WTC11 (cell line): ENCODE results near the gene RABGAP1. TPM values are rescaled to one million over a fixed set of nuclear protein-coding genes. Genes with fewer than 3 reads are reported as not detected.

Source experiments
- ATAC-seq: fragments of 200-7000 bp; cut with Tn5 transposase; 2 replicates; pipeline ENCODE4 v1.10.0; 2021; ENCODE audit warnings: mild to moderate bottlenecking, moderate library complexity
- CTCF ChIA-PET: fragments of 300-600 bp; sonication (Branson Sonifier 250); formaldehyde crosslinking; loops from one replicate; lab custom pipeline; 2021; ENCODE audit warnings: antibody characterized with exemption; lab: Charles Lee
- POLR2A ChIA-PET: fragments of 350-600 bp; sonication (Branson Sonifier 250); formaldehyde crosslinking; loops from one replicate; lab custom pipeline; 2021; ENCODE audit warnings: antibody characterized with exemption; lab: Charles Lee
- DNase-seq: peaks from one replicate; pipeline ENCODE4 v3.0.0; 2021; ENCODE audit warnings: low spot score
- H3K27ac Mint-ChIP-seq: 2 replicates; pipeline ENCODE4 v1.8.0; 2021; ENCODE audit warnings: mixed read lengths
- H3K27me3 Mint-ChIP-seq: 2 replicates; pipeline ENCODE4 v1.8.0; 2021; ENCODE audit warnings: low read depth, mild to moderate bottlenecking, moderate library complexity, mixed read lengths
- H3K36me3 Mint-ChIP-seq: 2 replicates; pipeline ENCODE4 v1.8.0; 2021; ENCODE audit warnings: mixed read lengths
- H3K4me1 Mint-ChIP-seq: 2 replicates; pipeline ENCODE4 v1.8.0; 2022; ENCODE audit warnings: mixed read lengths
- H3K4me3 Mint-ChIP-seq: 2 replicates; pipeline ENCODE4 v1.8.0; 2021; ENCODE audit warnings: mild to moderate bottlenecking, moderate library complexity, mixed read lengths
- H3K9me3 Mint-ChIP-seq: 2 replicates; pipeline ENCODE4 v1.8.0; 2021; ENCODE audit warnings: mixed read lengths
- ELF4 ChIP-seq: sonication (generic); formaldehyde crosslinking; IDR thresholded peaks from 2 replicates; pipeline ENCODE4 v1.8.1; 2022; ENCODE audit warnings: low read depth, mild to moderate bottlenecking, moderate library complexity, missing genetic modification reagents
- FOXJ3 ChIP-seq: sonication (generic); formaldehyde crosslinking; IDR thresholded peaks from 2 replicates; pipeline ENCODE4 v1.9.0; 2021; ENCODE audit warnings: missing genetic modification reagents, mild to moderate bottlenecking, borderline replicate concordance
- FOXK1 ChIP-seq: sonication (generic); formaldehyde crosslinking; IDR thresholded peaks from 2 replicates; pipeline ENCODE4 v1.8.0; 2022; ENCODE audit warnings: mild to moderate bottlenecking, moderate library complexity, missing genetic modification reagents
- SOX15 ChIP-seq: fragments of 250-450 bp; sonication (Bioruptor Pico); IDR thresholded peaks from 2 replicates; pipeline ENCODE4 v1.9.0; 2021; ENCODE audit warnings: mild to moderate bottlenecking
- TCF7 ChIP-seq: sonication (generic); formaldehyde crosslinking; IDR thresholded peaks from 2 replicates; pipeline ENCODE4 v1.8.0; 2022; ENCODE audit warnings: mild to moderate bottlenecking, low read depth, missing genetic modification reagents, moderate library complexity
- ZNF263 ChIP-seq: sonication (generic); formaldehyde crosslinking; IDR thresholded peaks from 2 replicates; pipeline ENCODE4 v1.8.1; 2022; ENCODE audit warnings: low read depth, mild to moderate bottlenecking, moderate library complexity, missing genetic modification reagents
- ZNF396 ChIP-seq: fragments of 250-450 bp; sonication (Bioruptor Pico); IDR thresholded peaks from 2 replicates; pipeline ENCODE4 v1.8.0; 2021; ENCODE audit warnings: mild to moderate bottlenecking, moderate library complexity, borderline replicate concordance
- total RNA-seq: library from RNA; stranded (reverse); gene quantifications from 3 replicates; pipeline ENCODE4 v1.2.3, GENCODE V29; 2021
- TF ChIP-seq, protein P1 (sequence below): sonication (generic); formaldehyde crosslinking; IDR thresholded peaks from 2 replicates; pipeline ENCODE4 v1.8.1; 2023; ENCODE audit warnings: mild to moderate bottlenecking, missing genetic modification reagents
- TF ChIP-seq, protein P2 (sequence below): sonication (generic); formaldehyde crosslinking; IDR thresholded peaks from 2 replicates; pipeline ENCODE4 v1.8.0; 2023; ENCODE audit warnings: missing genetic modification reagents, mild to moderate bottlenecking, borderline replicate concordance
- TF ChIP-seq, protein P3 (sequence below): sonication (generic); formaldehyde crosslinking; IDR thresholded peaks from 2 replicates; pipeline ENCODE4 v1.8.0; 2022; ENCODE audit warnings: mild to moderate bottlenecking, missing genetic modification reagents
- TF ChIP-seq, protein P4 (sequence below): fragments of 250-450 bp; sonication (Bioruptor Pico); IDR thresholded peaks from 2 replicates; pipeline ENCODE4 v1.8.0; 2021; ENCODE audit warnings: mild to moderate bottlenecking
- TF ChIP-seq, protein P5 (sequence below): sonication (generic); formaldehyde crosslinking; IDR thresholded peaks from 2 replicates; pipeline ENCODE4 v1.8.0; 2022; ENCODE audit warnings: missing genetic modification reagents
- TF ChIP-seq, protein P6 (sequence below): sonication (generic); formaldehyde crosslinking; IDR thresholded peaks from 2 replicates; pipeline ENCODE4 v1.8.0; 2022; ENCODE audit warnings: mild to moderate bottlenecking, missing genetic modification reagents
- TF ChIP-seq, protein P7 (sequence below): sonication (generic); formaldehyde crosslinking; conservative IDR thresholded peaks from 2 replicates; pipeline ENCODE4 v1.8.1; 2023; ENCODE audit warnings: mild to moderate bottlenecking, low read depth, missing genetic modification reagents, moderate library complexity
- TF ChIP-seq, protein P8 (sequence below): sonication (generic); formaldehyde crosslinking; IDR thresholded peaks from 2 replicates; pipeline ENCODE4 v1.8.1; 2022; ENCODE audit warnings: missing genetic modification reagents, borderline replicate concordance
- TF ChIP-seq, protein P9 (sequence below): sonication (generic); formaldehyde crosslinking; IDR thresholded peaks from 2 replicates; pipeline ENCODE4 v1.8.0; 2023; ENCODE audit warnings: missing genetic modification reagents

The RABGAP1 gene
- total RNA-seq, 1 experiment from 2014 or later: 38.1 TPM

DNA sequence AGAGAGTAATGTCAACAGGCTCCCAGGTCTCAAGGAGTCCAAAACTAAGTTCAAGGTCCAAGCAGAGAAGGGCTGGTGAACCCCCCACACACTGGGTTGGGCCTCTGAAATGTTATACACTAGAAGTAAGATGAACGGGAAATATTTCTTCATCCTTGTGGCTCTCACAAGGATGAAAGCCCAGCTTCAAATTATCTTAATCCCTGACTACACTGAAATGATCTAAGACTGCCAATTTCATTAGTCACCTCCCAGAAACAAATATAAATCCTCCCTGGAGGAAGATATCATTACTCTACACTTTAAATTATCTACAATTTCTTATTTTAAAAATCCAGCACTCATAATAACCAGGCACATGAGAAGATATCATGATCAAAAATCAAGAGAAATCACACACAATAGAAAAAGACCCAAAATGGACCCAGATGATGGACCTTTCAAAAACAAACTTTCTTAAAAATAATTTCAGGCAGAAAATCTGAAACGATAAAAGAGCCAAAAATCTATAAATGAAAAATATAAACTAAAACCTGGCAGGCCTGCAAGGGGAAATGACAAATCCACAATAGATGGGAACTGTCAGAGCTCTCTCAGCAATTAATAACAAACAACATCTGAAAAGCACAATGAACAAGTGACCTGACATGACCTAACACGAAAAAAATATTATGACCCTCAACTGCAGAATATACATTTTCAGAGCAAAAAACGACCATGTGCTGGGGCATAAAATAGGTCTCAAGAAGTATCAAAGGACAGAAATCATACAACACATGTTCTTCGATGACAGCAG is 210.1 kb downstream of the RABGAP1 start:
- Mint-ChIP-seq H3K9me3 (no peaks in the 10 kb centered on the region), H3K4me1 (no peaks in the 10 kb centered on the region), H3K27ac (no peak overlapping the region), H3K27me3 (no peaks in the 10 kb centered on the region), H3K36me3 (peaks cover 18% of the 10 kb centered on the region), H3K4me3 (no peak overlapping the region)
- POLR2A ChIA-PET: no interaction called here
- DNase-seq: no peak
- CTCF ChIA-PET: no interaction called here
- ATAC-seq: no peak
- TF ChIP-seq, protein P1, sequence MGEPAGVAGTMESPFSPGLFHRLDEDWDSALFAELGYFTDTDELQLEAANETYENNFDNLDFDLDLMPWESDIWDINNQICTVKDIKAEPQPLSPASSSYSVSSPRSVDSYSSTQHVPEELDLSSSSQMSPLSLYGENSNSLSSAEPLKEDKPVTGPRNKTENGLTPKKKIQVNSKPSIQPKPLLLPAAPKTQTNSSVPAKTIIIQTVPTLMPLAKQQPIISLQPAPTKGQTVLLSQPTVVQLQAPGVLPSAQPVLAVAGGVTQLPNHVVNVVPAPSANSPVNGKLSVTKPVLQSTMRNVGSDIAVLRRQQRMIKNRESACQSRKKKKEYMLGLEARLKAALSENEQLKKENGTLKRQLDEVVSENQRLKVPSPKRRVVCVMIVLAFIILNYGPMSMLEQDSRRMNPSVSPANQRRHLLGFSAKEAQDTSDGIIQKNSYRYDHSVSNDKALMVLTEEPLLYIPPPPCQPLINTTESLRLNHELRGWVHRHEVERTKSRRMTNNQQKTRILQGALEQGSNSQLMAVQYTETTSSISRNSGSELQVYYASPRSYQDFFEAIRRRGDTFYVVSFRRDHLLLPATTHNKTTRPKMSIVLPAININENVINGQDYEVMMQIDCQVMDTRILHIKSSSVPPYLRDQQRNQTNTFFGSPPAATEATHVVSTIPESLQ (CRISPR knock-in tag): no peak
- TF ChIP-seq, protein P2, sequence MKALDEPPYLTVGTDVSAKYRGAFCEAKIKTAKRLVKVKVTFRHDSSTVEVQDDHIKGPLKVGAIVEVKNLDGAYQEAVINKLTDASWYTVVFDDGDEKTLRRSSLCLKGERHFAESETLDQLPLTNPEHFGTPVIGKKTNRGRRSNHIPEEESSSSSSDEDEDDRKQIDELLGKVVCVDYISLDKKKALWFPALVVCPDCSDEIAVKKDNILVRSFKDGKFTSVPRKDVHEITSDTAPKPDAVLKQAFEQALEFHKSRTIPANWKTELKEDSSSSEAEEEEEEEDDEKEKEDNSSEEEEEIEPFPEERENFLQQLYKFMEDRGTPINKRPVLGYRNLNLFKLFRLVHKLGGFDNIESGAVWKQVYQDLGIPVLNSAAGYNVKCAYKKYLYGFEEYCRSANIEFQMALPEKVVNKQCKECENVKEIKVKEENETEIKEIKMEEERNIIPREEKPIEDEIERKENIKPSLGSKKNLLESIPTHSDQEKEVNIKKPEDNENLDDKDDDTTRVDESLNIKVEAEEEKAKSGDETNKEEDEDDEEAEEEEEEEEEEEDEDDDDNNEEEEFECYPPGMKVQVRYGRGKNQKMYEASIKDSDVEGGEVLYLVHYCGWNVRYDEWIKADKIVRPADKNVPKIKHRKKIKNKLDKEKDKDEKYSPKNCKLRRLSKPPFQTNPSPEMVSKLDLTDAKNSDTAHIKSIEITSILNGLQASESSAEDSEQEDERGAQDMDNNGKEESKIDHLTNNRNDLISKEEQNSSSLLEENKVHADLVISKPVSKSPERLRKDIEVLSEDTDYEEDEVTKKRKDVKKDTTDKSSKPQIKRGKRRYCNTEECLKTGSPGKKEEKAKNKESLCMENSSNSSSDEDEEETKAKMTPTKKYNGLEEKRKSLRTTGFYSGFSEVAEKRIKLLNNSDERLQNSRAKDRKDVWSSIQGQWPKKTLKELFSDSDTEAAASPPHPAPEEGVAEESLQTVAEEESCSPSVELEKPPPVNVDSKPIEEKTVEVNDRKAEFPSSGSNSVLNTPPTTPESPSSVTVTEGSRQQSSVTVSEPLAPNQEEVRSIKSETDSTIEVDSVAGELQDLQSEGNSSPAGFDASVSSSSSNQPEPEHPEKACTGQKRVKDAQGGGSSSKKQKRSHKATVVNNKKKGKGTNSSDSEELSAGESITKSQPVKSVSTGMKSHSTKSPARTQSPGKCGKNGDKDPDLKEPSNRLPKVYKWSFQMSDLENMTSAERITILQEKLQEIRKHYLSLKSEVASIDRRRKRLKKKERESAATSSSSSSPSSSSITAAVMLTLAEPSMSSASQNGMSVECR (CRISPR knock-in tag): no peak
- TF ChIP-seq, protein P3, sequence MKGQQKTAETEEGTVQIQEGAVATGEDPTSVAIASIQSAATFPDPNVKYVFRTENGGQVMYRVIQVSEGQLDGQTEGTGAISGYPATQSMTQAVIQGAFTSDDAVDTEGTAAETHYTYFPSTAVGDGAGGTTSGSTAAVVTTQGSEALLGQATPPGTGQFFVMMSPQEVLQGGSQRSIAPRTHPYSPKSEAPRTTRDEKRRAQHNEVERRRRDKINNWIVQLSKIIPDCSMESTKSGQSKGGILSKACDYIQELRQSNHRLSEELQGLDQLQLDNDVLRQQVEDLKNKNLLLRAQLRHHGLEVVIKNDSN: no peak
- no peak for TF ChIP-seq ZNF263 (CRISPR knock-in tag)
- TF ChIP-seq TCF7: no peak
- TF ChIP-seq, protein P4, sequence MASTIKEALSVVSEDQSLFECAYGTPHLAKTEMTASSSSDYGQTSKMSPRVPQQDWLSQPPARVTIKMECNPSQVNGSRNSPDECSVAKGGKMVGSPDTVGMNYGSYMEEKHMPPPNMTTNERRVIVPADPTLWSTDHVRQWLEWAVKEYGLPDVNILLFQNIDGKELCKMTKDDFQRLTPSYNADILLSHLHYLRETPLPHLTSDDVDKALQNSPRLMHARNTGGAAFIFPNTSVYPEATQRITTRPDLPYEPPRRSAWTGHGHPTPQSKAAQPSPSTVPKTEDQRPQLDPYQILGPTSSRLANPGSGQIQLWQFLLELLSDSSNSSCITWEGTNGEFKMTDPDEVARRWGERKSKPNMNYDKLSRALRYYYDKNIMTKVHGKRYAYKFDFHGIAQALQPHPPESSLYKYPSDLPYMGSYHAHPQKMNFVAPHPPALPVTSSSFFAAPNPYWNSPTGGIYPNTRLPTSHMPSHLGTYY: no peak
- TF ChIP-seq, protein P5, sequence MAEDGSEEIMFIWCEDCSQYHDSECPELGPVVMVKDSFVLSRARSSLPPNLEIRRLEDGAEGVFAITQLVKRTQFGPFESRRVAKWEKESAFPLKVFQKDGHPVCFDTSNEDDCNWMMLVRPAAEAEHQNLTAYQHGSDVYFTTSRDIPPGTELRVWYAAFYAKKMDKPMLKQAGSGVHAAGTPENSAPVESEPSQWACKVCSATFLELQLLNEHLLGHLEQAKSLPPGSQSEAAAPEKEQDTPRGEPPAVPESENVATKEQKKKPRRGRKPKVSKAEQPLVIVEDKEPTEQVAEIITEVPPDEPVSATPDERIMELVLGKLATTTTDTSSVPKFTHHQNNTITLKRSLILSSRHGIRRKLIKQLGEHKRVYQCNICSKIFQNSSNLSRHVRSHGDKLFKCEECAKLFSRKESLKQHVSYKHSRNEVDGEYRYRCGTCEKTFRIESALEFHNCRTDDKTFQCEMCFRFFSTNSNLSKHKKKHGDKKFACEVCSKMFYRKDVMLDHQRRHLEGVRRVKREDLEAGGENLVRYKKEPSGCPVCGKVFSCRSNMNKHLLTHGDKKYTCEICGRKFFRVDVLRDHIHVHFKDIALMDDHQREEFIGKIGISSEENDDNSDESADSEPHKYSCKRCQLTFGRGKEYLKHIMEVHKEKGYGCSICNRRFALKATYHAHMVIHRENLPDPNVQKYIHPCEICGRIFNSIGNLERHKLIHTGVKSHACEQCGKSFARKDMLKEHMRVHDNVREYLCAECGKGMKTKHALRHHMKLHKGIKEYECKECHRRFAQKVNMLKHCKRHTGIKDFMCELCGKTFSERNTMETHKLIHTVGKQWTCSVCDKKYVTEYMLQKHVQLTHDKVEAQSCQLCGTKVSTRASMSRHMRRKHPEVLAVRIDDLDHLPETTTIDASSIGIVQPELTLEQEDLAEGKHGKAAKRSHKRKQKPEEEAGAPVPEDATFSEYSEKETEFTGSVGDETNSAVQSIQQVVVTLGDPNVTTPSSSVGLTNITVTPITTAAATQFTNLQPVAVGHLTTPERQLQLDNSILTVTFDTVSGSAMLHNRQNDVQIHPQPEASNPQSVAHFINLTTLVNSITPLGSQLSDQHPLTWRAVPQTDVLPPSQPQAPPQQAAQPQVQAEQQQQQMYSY (CRISPR knock-in tag): no peak
- TF ChIP-seq, protein P6, sequence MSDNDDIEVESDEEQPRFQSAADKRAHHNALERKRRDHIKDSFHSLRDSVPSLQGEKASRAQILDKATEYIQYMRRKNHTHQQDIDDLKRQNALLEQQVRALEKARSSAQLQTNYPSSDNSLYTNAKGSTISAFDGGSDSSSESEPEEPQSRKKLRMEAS (CRISPR knock-in tag): no peak
- TF ChIP-seq ELF4 (CRISPR knock-in tag): no peak
- TF ChIP-seq, protein P7, sequence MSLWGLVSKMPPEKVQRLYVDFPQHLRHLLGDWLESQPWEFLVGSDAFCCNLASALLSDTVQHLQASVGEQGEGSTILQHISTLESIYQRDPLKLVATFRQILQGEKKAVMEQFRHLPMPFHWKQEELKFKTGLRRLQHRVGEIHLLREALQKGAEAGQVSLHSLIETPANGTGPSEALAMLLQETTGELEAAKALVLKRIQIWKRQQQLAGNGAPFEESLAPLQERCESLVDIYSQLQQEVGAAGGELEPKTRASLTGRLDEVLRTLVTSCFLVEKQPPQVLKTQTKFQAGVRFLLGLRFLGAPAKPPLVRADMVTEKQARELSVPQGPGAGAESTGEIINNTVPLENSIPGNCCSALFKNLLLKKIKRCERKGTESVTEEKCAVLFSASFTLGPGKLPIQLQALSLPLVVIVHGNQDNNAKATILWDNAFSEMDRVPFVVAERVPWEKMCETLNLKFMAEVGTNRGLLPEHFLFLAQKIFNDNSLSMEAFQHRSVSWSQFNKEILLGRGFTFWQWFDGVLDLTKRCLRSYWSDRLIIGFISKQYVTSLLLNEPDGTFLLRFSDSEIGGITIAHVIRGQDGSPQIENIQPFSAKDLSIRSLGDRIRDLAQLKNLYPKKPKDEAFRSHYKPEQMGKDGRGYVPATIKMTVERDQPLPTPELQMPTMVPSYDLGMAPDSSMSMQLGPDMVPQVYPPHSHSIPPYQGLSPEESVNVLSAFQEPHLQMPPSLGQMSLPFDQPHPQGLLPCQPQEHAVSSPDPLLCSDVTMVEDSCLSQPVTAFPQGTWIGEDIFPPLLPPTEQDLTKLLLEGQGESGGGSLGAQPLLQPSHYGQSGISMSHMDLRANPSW (CRISPR knock-in tag): no peak
- no peak for TF ChIP-seq ZNF396 (CRISPR knock-in tag)
- no peak for TF ChIP-seq FOXJ3 (CRISPR knock-in tag)
- TF ChIP-seq, protein P8, sequence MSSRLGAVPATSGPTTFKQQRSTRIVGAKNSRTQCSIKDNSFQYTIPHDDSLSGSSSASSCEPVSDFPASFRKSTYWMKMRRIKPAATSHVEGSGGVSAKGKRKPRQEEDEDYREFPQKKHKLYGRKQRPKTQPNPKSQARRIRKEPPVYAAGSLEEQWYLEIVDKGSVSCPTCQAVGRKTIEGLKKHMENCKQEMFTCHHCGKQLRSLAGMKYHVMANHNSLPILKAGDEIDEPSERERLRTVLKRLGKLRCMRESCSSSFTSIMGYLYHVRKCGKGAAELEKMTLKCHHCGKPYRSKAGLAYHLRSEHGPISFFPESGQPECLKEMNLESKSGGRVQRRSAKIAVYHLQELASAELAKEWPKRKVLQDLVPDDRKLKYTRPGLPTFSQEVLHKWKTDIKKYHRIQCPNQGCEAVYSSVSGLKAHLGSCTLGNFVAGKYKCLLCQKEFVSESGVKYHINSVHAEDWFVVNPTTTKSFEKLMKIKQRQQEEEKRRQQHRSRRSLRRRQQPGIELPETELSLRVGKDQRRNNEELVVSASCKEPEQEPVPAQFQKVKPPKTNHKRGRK (CRISPR knock-in tag): no peak
- TF ChIP-seq FOXK1 (CRISPR knock-in tag): no peak
- TF ChIP-seq, protein P9, sequence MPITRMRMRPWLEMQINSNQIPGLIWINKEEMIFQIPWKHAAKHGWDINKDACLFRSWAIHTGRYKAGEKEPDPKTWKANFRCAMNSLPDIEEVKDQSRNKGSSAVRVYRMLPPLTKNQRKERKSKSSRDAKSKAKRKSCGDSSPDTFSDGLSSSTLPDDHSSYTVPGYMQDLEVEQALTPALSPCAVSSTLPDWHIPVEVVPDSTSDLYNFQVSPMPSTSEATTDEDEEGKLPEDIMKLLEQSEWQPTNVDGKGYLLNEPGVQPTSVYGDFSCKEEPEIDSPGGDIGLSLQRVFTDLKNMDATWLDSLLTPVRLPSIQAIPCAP (CRISPR knock-in tag): no peak
- TF ChIP-seq SOX15: no peak
